PC-3 (cell line): Measurements from ENCODE around the gene FANCC. TPM values are rescaled to one million over a fixed set of nuclear protein-coding genes. Genes with fewer than 3 reads are reported as not detected.

Experiments used
- ATAC-seq: fragments of 200-7000 bp; cut with Tn5 transposase; 2 replicates; pipeline ENCODE4 v1.9.1; 2020; ENCODE audit warnings: mild to moderate bottlenecking, moderate library complexity
- BruUV-seq: library from RNA; stranded (reverse); fragments of 400-500 nt; replicated peaks from 2 replicates; lab custom pipeline; 2021; lab: Mats Ljungman, UMichigan
- CTCF ChIA-PET: fragments of 300-600 bp; sonication (Branson Sonifier 250); formaldehyde crosslinking; loops from one replicate; lab custom pipeline; 2022; ENCODE audit warnings: antibody characterized with exemption; lab: Charles Lee
- POLR2A ChIA-PET: fragments of 300-600 bp; sonication (Branson Sonifier 250); formaldehyde crosslinking; loops from one replicate; lab custom pipeline; 2022; ENCODE audit warnings: antibody characterized with exemption; ENCODE audit not compliant: unreplicated experiment; lab: Charles Lee
- DNase-seq: peaks from one replicate; pipeline ENCODE4 v3.0.0-alpha.2; 2015
- H2AFZ ChIP-seq: fragments of 300-600 bp; sonication (generic); 2 replicates; pipeline ENCODE4 v1.6.0; 2016; ENCODE audit warnings: antibody characterized with exemption, low read length
- H3F3A ChIP-seq: fragments of 300-600 bp; sonication (generic); one replicate; pipeline ENCODE4 v1.6.0; 2017; ENCODE audit warnings: antibody characterized with exemption, low read length, control low read depth, mild to moderate bottlenecking; ENCODE audit not compliant: unreplicated experiment
- H3K27ac ChIP-seq: fragments of 300-600 bp; sonication (generic); 2 replicates; pipeline ENCODE4 v1.5.1; 2016; ENCODE audit warnings: mild to moderate bottlenecking, low read length
- H3K27me3 ChIP-seq: fragments of 300-600 bp; sonication (generic); 2 replicates; pipeline ENCODE4 v1.6.1; 2016; ENCODE audit warnings: low read length, mixed read lengths
- H3K36me3 ChIP-seq: fragments of 300-600 bp; sonication (generic); 2 replicates; pipeline ENCODE4 v1.6.1; 2016; ENCODE audit warnings: low read depth, mixed run types, low read length, mixed read lengths
- H3K4me1 ChIP-seq: fragments of 300-600 bp; sonication (generic); 2 replicates; pipeline ENCODE4 v1.5.1; 2016; ENCODE audit warnings: low read length; ENCODE audit not compliant: insufficient read depth
- H3K4me2 ChIP-seq: fragments of 300-600 bp; sonication (generic); 2 replicates; pipeline ENCODE4 v1.6.0; 2016; ENCODE audit warnings: low read length
- H3K4me3 ChIP-seq: fragments of 300-600 bp; sonication (generic); 2 replicates; pipeline ENCODE4 v1.5.1; 2016; ENCODE audit warnings: mild to moderate bottlenecking, low read length, mixed read lengths
- H3K79me2 ChIP-seq: fragments of 300-600 bp; sonication (generic); 2 replicates; pipeline ENCODE4 v1.6.1; 2017; ENCODE audit warnings: low read length, mixed read lengths
- H3K9ac ChIP-seq: fragments of 300-600 bp; sonication (generic); 2 replicates; pipeline ENCODE4 v1.6.0; 2016; ENCODE audit warnings: mild to moderate bottlenecking, low read length
- H3K9me2 ChIP-seq: fragments of 300-600 bp; sonication (generic); replicated peaks from 2 replicates; pipeline ENCODE4 v1.6.1; 2016; ENCODE audit warnings: mixed run types, low read length, mixed read lengths
- H3K9me3 ChIP-seq: fragments of 300-600 bp; sonication (generic); 2 replicates; pipeline ENCODE4 v1.6.1; 2016; ENCODE audit warnings: low read length, mixed read lengths
- H4K20me1 ChIP-seq: fragments of 300-600 bp; sonication (generic); 2 replicates; pipeline ENCODE4 v1.6.1; 2016; ENCODE audit warnings: low read length, mixed read lengths
- CTCF ChIP-seq: fragments of 300-600 bp; sonication (generic); conservative IDR thresholded peaks from 2 replicates; pipeline ENCODE4 v1.5.1; 2017; ENCODE audit warnings: antibody characterized with exemption, low read depth, mild to moderate bottlenecking, low read length
- EZH2 ChIP-seq: fragments of 300-600 bp; sonication (generic); IDR thresholded peaks from one replicate; pipeline ENCODE4 v1.6.1; 2017; ENCODE audit warnings: antibody characterized with exemption, mild to moderate bottlenecking, low read length; ENCODE audit not compliant: unreplicated experiment
- EZH2phosphoT487 ChIP-seq: fragments of 300-600 bp; sonication (generic); IDR thresholded peaks from 2 replicates; pipeline ENCODE4 v1.6.1; 2018; ENCODE audit warnings: mild to moderate bottlenecking, antibody characterized with exemption, low read length, borderline replicate concordance
- intact Hi-C: fragments of 100-400 bp; cut with micrococcal nuclease; formaldehyde crosslinking; loops from 2 replicates; pipeline ENCODE4 v1.9.0; 2023
- total RNA-seq: library from RNA; depleted of rRNA; stranded (reverse); fragments of >200 nt; gene quantifications from 2 replicates; pipeline ENCODE4 v1.2.3, GENCODE V29; 2014

The FANCC gene
- total RNA-seq, 1 experiment from 2014 or later = 6.9 TPM

- Histone ChIP-seq H3K4me3 (no peak overlapping the region), H3K27me3 (no peaks in the 10 kb centered on the region), H3K79me2 (peaks cover under 1% of the 10 kb centered on the region; the same call in 1 of the 2 replicates), H3K4me1 (no peaks in the 10 kb centered on the region), H3K9me2 (no peaks in the 10 kb centered on the region), H3K9ac (no peak overlapping the region), H3K9me3 (no peaks in the 10 kb centered on the region), H3F3A (no peaks in the 10 kb centered on the region), H2AFZ (no peak overlapping the region), H3K36me3 (peaks cover 3% of the 10 kb centered on the region; the same call in 1 of the 2 replicates), H3K4me2 (no peak overlapping the region), H4K20me1 (no peaks in the 10 kb centered on the region), H3K27ac (no peak overlapping the region)
- intact Hi-C loops = no loop called here
- BruUV-seq = no TSS peak
- ATAC-seq = no peak
- DNase-seq = no peak
- ChIA-PET POLR2A (no interaction called here), CTCF (no interaction called here)
- TF ChIP-seq EZH2 (no peak), CTCF (no peak), EZH2phosphoT487 (no peak)
Observed at GRCh38 chr9:95077766-95078370, 239.6 kb downstream of the FANCC start.

- Histone ChIP-seq H4K20me1 (no peaks in the 10 kb centered on the region), H3K9ac (no peak overlapping the region), H3K4me1 (no peaks in the 10 kb centered on the region), H3K27ac (no peak overlapping the region), H3K36me3 (peaks cover 3% of the 10 kb centered on the region; the same call in 1 of the 2 replicates), H2AFZ (no peak overlapping the region), H3F3A (no peaks in the 10 kb centered on the region), H3K9me3 (no peaks in the 10 kb centered on the region), H3K79me2 (peaks cover 5% of the 10 kb centered on the region; the same call in 1 of the 2 replicates), H3K27me3 (no peaks in the 10 kb centered on the region), H3K4me3 (no peak overlapping the region), H3K4me2 (no peak overlapping the region), H3K9me2 (no peaks in the 10 kb centered on the region)
- no TSS peak for BruUV-seq
- DNase-seq = no peak
- no peak for ATAC-seq
- CTCF ChIA-PET = no interaction called here
- POLR2A ChIA-PET = no interaction called here
- intact Hi-C loops = no loop called here
- TF ChIP-seq EZH2phosphoT487 (no peak), CTCF (no peak), EZH2 (no peak)
Observed at GRCh38 chr9:95077053-95077765, 240.3 kb downstream of the FANCC start.

GRCh38 chr9:95076696-95077052 is 240.8 kb downstream of the FANCC start:
- BruUV-seq = no TSS peak

More at GRCh38 chr9:95076696-95077052, 240.8 kb downstream of the FANCC start:
- Histone ChIP-seq H3K79me2 (peaks cover 10% of the 10 kb centered on the region; the same call in 1 of the 2 replicates), H3F3A (no peaks in the 10 kb centered on the region), H3K4me3 (no peak overlapping the region), H2AFZ (no peak overlapping the region), H3K27me3 (no peaks in the 10 kb centered on the region), H3K27ac (no peak overlapping the region), H4K20me1 (no peaks in the 10 kb centered on the region), H3K4me2 (no peak overlapping the region), H3K9me2 (no peaks in the 10 kb centered on the region), H3K36me3 (peaks cover 2% of the 10 kb centered on the region; the same call in 1 of the 2 replicates), H3K4me1 (no peaks in the 10 kb centered on the region), H3K9ac (no peak overlapping the region), H3K9me3 (no peaks in the 10 kb centered on the region)
- POLR2A ChIA-PET = no interaction called here
- ATAC-seq (no peak), DNase-seq (no peak)
- CTCF ChIA-PET = no interaction called here
- intact Hi-C loops = no loop called here
- TF ChIP-seq EZH2 (no peak), EZH2phosphoT487 (no peak), CTCF (no peak)
